ENCODE data around the gene RBBP4. TPM values are rescaled to one million over a fixed set of nuclear protein-coding genes. Genes with fewer than 3 reads are reported as not detected.
"Not testable (repeated sequence)": the region's sequence is repeated elsewhere in the genome, so short reads cannot be mapped to it uniquely, and the experiment has no call there.

The RBBP4 gene
- total RNA-seq, 1 donor from 2014 or later: 492 TPM

DNA sequence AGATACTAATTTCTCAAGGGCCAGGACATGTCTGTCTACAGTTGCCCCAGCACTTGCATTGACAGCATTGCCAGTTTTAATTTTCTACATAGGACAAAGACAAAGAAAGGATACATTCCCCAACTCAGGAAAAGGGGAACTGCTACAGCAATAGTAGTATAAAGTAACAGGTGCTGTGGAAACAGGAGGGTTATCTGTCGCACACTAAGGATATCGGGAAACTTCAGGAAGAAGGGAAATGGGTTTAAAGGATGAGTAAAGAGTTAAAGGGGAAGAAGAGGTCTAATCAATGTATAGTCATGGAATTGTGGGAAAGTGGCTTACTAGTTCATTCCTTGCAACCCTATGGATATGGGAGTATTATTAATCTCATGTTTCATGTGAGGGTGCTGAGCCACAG, 35.4 kb downstream of the RBBP4 start:
- Mint-ChIP-seq H3K4me1 (no peaks in the 10 kb centered on the region), H3K36me3 (ENCODE audit: low read depth) (peaks cover 23% of the 10 kb centered on the region), H3K27me3 (ENCODE audit: low read depth) (no peaks in the 10 kb centered on the region), H3K27ac (ENCODE audit: unreplicated experiment) (no peak overlapping the region), H3K9me3 (no peaks in the 10 kb centered on the region), H3K4me3 (no peak overlapping the region)
- DNase-seq (ENCODE audit: low read depth, low spot score): no peak
- no peak for TF ChIP-seq CTCF (conservative IDR thresholded peaks at IDR 0.05)

DNA sequence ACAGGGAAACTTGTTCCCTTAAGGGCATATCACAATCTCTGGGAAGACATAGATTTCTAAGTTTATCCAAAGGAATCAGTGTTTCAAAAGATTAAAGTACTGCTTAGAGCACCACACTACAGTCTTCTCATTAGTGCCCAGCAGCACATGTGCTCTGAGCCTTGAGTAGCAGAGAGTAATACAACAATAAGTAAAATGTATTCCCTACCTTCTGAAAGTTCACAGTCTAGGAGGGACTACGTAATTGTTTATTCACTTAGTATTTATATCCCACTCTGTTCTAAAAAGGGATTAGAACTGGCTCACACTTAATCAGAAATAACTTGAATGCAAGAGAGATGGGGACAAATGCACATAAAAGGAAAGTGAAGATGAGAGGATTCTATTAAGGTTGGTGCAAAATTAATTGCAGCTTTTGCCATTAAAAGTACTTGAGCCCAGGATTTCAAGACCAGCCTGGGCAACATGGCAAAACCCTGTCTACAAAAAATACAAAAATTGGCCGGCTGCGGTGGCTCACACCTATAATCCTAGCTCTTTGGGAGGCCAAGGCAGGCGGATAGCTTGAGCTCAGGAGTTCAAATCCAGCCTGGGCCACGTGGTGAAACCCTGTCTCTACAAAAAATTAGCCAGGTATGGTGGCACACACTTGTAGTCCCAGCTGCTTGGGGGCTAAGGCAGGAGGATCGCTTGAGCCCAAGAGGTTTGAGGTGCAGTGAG, 42.6 kb downstream of the RBBP4 start:
- DNase-seq (ENCODE audit: low read depth, low spot score): no peak
- Mint-ChIP-seq H3K9me3 (no peaks in the 10 kb centered on the region), H3K4me3 (no peak overlapping the region), H3K27me3 (ENCODE audit: low read depth) (no peaks in the 10 kb centered on the region), H3K4me1 (no peaks in the 10 kb centered on the region), H3K36me3 (ENCODE audit: low read depth) (peaks cover 4% of the 10 kb centered on the region), H3K27ac (ENCODE audit: unreplicated experiment) (no peak overlapping the region)
- TF ChIP-seq CTCF (conservative IDR thresholded peaks at IDR 0.05): no peak

DNA sequence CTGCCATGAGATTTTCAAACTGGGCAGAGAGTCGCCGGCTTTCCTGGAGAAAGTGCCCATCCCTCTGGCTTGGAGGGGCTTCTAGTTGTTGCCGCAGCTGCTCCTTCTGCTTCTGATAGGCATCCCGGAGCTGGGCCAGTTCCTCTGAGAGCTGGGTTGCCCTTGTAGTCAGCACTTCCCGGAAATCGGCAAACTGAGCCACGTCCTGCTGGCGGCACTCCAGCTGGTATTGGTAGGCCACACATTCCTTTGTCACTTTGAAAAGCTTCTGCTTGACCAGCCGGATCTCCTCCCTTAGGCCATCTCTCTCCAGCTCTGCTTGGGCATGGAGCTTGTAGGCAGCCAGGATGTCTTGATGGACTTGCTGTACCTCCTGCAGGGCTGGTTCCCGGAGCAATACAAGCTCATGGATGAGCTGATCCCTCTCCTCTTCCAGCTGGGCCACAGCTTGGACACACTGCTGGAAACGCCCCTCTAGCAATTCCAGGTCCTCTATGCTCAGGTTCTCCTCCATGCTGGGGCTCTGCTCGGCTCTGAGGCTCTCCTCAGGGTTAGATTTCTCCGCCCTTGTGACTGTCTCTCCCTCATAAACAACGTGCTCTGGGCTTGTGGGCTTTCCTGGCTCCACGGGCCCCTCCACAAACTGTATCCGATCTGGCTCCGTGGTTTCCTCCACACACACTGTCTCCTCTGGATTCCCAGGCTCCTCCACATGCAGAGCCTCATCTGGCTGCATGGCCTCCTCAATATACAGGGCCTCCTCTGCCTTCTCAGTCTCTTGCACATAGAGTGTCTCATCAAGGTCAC, 44.3 kb downstream of the RBBP4 start:
- Mint-ChIP-seq H3K36me3 (ENCODE audit: low read depth) (peaks cover under 1% of the 10 kb centered on the region), H3K27me3 (ENCODE audit: low read depth) (peaks cover 3% of the 10 kb centered on the region), H3K4me1 (no peaks in the 10 kb centered on the region), H3K4me3 (no peak overlapping the region), H3K27ac (ENCODE audit: unreplicated experiment) (no peak overlapping the region), H3K9me3 (no peaks in the 10 kb centered on the region)
- no peak for DNase-seq (ENCODE audit: low read depth, low spot score)
- TF ChIP-seq CTCF (conservative IDR thresholded peaks at IDR 0.05): no peak

- DNase-seq (ENCODE audit: low read depth, low spot score): no peak
- no peaks in the 10 kb centered on the region for H3K9me3 Mint-ChIP-seq
- no peaks in the 10 kb centered on the region for H3K36me3 Mint-ChIP-seq (ENCODE audit: low read depth)
- no peak overlapping the region for H3K4me3 Mint-ChIP-seq
- no peaks in the 10 kb centered on the region for H3K4me1 Mint-ChIP-seq
- no peak overlapping the region for H3K27ac Mint-ChIP-seq (ENCODE audit: unreplicated experiment)
- TF ChIP-seq CTCF (conservative IDR thresholded peaks at IDR 0.05): no peak
- peaks cover 6% of the 10 kb centered on the region for H3K27me3 Mint-ChIP-seq (ENCODE audit: low read depth)
These were observed 45.0 kb downstream of the RBBP4 start for GRCh38 chr1:32696041-32696440.

DNA sequence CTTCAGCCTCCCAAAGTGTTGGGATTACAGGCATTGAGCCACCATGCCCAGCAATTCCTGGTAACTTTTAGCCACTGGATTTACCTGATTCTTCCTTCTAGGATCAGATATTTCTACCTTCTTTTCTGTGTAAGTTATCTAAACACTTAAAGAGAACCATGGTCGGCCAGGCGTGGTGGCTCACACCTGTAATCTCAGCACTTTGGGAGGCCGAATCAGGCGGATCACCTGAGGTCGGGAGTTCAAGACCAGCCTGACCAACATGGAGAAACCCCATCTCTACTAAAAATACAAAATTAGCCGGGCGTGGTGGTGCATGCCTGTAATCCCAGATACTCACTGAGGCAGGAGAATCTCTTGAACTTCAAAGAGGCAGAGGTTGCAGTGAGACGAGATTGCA, 46.0 kb downstream of the RBBP4 start:
- H3K4me3 Mint-ChIP-seq; H3K27ac Mint-ChIP-seq (ENCODE audit: unreplicated experiment); H3K36me3 Mint-ChIP-seq (ENCODE audit: low read depth); DNase-seq (ENCODE audit: low read depth, low spot score); H3K9me3 Mint-ChIP-seq; H3K4me1 Mint-ChIP-seq: not testable (repeated sequence)
- peaks cover 15% of the 10 kb centered on the region for H3K27me3 Mint-ChIP-seq (ENCODE audit: low read depth)

DNA sequence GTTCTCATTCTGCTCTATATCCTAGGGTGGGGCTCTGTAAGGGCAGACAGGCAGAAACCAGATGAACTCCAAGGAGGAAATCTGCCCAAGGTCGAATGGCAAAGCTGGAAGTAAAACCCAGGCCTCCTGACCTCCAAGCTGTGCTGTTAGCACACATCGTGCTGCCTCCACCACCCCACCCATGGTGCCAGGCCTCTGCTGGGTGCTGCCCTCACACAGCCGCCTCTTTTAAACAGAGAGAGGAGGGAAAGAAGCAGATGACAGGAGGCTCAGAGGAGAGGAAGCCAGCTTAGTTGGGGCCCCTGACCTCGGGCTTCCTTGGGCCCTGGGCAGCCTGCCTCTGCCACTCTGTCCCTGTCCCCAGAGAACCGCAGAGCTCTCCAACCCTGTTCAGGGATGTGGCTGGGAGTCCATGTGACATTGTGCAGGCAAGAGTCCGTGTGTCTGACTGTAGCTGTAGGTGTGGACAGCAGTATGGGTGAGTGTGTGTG, 50.5 kb downstream of the RBBP4 start:
- H3K27me3 Mint-ChIP-seq (ENCODE audit: low read depth): peaks cover 38% of the 10 kb centered on the region

More for the DNA sequence above, 50.5 kb downstream of the RBBP4 start:
- DNase-seq (ENCODE audit: low read depth, low spot score): no peak
- H3K9me3 Mint-ChIP-seq: no peaks in the 10 kb centered on the region
- peaks cover 13% of the 10 kb centered on the region for H3K4me1 Mint-ChIP-seq
- no peak overlapping the region for H3K27ac Mint-ChIP-seq (ENCODE audit: unreplicated experiment)
- peak overlapping the region; percentile 76 for H3K4me3 Mint-ChIP-seq
- no peak for TF ChIP-seq CTCF (conservative IDR thresholded peaks at IDR 0.05)
- H3K36me3 Mint-ChIP-seq (ENCODE audit: low read depth): no peaks in the 10 kb centered on the region
